Ovary (tissue), 9 donors: ENCODE measurements around the gene TYMP. TPM values are rescaled to one million over a fixed set of nuclear protein-coding genes. Genes with fewer than 3 reads are reported as not detected.
"Not testable (repeated sequence)": the region's sequence is repeated elsewhere in the genome, so short reads cannot be mapped to it uniquely, and the experiment has no call there.

Experiments
- DNase-seq, 5 donors: peaks; one replicate each; pipeline ENCODE4 v3.0.0-alpha.2; 2019 to 2020
- H3K27ac ChIP-seq, 2 donors: fragments of 200-600 bp; one replicate each; pipeline versions ENCODE4 v1.5.1 to v1.8.0; 2019 to 2022
- H3K27me3 ChIP-seq: fragments of 200-600 bp; one replicate; pipeline ENCODE4 v1.8.0; 2022
- H3K36me3 ChIP-seq: fragments of 200-600 bp; sonication (generic); one replicate; pipeline ENCODE4 v1.5.1; 2019
- H3K4me1 ChIP-seq: one replicate; pipeline ENCODE4 v1.8.1; 2013; ENCODE audit warnings: mild to moderate bottlenecking, moderate library complexity; ENCODE audit not compliant: insufficient read depth
- H3K4me3 ChIP-seq: fragments of 200-600 bp; sonication (generic); one replicate; pipeline ENCODE4 v1.5.1; 2017
- H3K9me3 ChIP-seq, 2 donors: fragments of 200-600 bp in 1 of 2; sonication (generic) in 1 of 2; one replicate each; pipeline versions ENCODE4 v1.5.1 to v1.8.1; 2013 to 2019; ENCODE audit warnings: mild to moderate bottlenecking in 1 of 2, moderate library complexity in 1 of 2
- EP300 ChIP-seq: sonication (generic); formaldehyde crosslinking; IDR thresholded peaks from one replicate; pipeline ENCODE4 v1.6.1; 2017; ENCODE audit warnings: antibody characterized with exemption
- POLR2A ChIP-seq: fragments of 450-650 bp; IDR thresholded peaks from one replicate; pipeline ENCODE4 v1.6.1; 2017; ENCODE audit warnings: antibody characterized with exemption, mild to moderate bottlenecking, moderate library complexity
- WGBS, 3 donors: extraction: QIAGEN DNeasy Blood & Tissue Kit in 1 of 3; methylation state at CpG; one replicate each; pipeline versions ENCODE4 v1.1.5 to v1.1.7; 2013 to 2017; 5-methylcytosine and 5-hydroxymethylcytosine counted together
- intact Hi-C, 4 donors: fragments of 100-400 bp; cut with DNase I; formaldehyde crosslinking; loops; one replicate each; pipeline versions ENCODE4 v1.11.0 to v1.15.1; 2022 to 2023
- polyA plus RNA-seq, 2 donors: library from polyadenylated mRNA; stranded (reverse); fragments of 200-250 nt in 1 of 2; fragments of 350-450 nt in 1 of 2; fragmentation: Illumina TruSeq in 1 of 2; extraction: RNeasy Lipid Tissue Mini Kit (QIAGEN cat#74804) in 1 of 2; gene quantifications; one replicate each; pipeline ENCODE4 v1.2.3, GENCODE V29; 2013 to 2014
- total RNA-seq, 7 donors: library from RNA; depleted of rRNA in 2 of 7; stranded (reverse); fragments of >200 nt in 2 of 7; fragmentation: NEBNext Ultra II Directional in 3 of 7; extraction: Animal tissue kit (Norgen Biotek cat#: 25700) in 3 of 7; gene quantifications; one replicate each; pipeline versions ENCODE4 v1.1.0 to v1.2.4, GENCODE V29; 2016 to 2023
- TF ChIP-seq, protein P1 (sequence below), 3 donors: fragments of 450-650 bp in 2 of 3; fragments of 200-600 bp in 1 of 3; IDR thresholded peaks; one replicate each; pipeline versions ENCODE4 v1.5.1 to v1.8.0; 2016 to 2022; ENCODE audit warnings: antibody characterized with exemption in 3 of 3, mild to moderate bottlenecking in 1 of 3
- donor health status: DM: no; HTN: no; CAD: no; lungs with moderate emphysema.
- donor health status: DM: no; HTN: no; CAD: no.
- donor health status: Bipolar disorder and iron deficiency.
- donor health status: DM: yes; HTN: yes; CAD: no.
- donor health status: DM: no; HTN: no; CAD: no.
- donor health status: DM: yes; HTN: yes; CAD: no.

The TYMP gene
- total and polyA plus RNA-seq, 9 donors: 2.7 to 72.4 (median 14.8) TPM

DNA sequence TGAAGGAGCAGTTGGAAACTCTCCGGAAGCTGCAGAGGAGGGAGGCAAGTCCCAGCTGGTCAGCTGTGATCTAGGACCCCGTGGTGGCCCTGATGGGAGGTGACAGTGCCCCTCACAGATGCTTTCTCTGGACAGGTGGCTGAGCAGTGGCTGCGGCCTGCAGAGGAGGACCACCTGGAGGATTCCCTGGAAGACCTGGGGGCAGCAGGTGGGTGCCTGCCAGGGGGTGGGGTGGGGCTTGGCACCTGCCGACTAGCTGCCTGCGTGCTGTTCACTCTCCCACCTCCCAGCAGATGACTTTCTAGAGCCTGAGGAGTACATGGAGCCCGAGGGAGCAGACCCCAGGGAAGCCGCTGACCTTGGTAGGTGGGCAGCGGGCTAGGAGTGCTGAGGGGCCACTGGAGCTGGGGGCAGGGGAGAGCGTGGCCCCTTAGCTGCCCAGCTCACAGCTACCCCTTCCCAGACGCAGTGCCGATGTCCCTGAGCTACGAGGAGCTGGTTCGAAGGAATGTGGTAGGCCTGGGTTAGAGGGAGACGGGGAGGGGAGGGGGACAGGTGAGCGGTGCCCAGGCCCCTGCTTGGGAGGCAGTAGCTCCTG lies 7.5 kb downstream of the TYMP start:
- Histone ChIP-seq H3K9me3 (no peaks in the 10 kb centered on the region), H3K4me1 (peaks cover 11% of the 10 kb centered on the region), H3K4me3 (no peak overlapping the region), H3K27me3 (no peaks in the 10 kb centered on the region), H3K36me3 (no peaks in the 10 kb centered on the region), H3K27ac (no peak overlapping the region)
- TF ChIP-seq, protein P1, sequence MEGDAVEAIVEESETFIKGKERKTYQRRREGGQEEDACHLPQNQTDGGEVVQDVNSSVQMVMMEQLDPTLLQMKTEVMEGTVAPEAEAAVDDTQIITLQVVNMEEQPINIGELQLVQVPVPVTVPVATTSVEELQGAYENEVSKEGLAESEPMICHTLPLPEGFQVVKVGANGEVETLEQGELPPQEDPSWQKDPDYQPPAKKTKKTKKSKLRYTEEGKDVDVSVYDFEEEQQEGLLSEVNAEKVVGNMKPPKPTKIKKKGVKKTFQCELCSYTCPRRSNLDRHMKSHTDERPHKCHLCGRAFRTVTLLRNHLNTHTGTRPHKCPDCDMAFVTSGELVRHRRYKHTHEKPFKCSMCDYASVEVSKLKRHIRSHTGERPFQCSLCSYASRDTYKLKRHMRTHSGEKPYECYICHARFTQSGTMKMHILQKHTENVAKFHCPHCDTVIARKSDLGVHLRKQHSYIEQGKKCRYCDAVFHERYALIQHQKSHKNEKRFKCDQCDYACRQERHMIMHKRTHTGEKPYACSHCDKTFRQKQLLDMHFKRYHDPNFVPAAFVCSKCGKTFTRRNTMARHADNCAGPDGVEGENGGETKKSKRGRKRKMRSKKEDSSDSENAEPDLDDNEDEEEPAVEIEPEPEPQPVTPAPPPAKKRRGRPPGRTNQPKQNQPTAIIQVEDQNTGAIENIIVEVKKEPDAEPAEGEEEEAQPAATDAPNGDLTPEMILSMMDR (IDR thresholded peaks at IDR 0.05): no peak
- TF ChIP-seq EP300: no peak
- TF ChIP-seq POLR2A: no peak
- intact Hi-C loops: loop anchor here in 2 of 4 donors (10.0 kb wide), 2 partner anchors 268 to 278 kb away; partner anchors contain the start of genes HDAC10 (in 1 of the 2) and TUBGCP6 (in 1 of the 2)
- WGBS, 3 donors: 78 to 83% (median 81%) methylated on average over 14 to 15 of the region's 15 CpGs
- no peak for DNase-seq

DNA sequence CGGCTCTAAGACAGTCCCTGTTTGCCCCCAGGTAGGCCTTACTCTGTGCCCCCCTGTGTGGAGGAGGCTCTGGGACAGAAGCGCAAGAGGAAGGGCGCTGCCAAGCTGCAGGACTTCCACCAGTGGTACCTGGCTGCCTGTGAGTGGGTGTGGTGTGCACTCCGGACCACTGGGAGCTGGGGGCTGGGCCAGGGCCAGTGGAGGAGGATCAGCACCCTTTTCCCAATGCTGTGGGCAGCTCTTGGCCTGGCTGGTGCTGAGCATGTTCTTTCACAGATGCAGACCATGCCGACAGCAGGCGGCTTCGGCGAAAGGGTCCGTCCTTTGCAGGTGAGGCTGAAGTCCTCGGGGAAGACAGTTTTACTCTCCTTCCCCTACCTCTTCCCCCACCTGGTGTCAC lies 8.1 kb downstream of the TYMP start:
- WGBS, 3 donors: 87 to 94% (median 90%) methylated on average over 6 to 10 of the region's 10 CpGs
- Histone ChIP-seq H3K9me3 (no peaks in the 10 kb centered on the region), H3K4me1 (peaks cover 9% of the 10 kb centered on the region), H3K4me3 (no peak overlapping the region), H3K27ac (no peak overlapping the region), H3K36me3 (no peaks in the 10 kb centered on the region), H3K27me3 (no peaks in the 10 kb centered on the region)
- TF ChIP-seq, protein P1 (IDR thresholded peaks at IDR 0.05): no peak
- TF ChIP-seq POLR2A (no peak), EP300 (no peak)
- intact Hi-C loops: loop anchor here in 2 of 4 donors (10.0 kb wide), 2 partner anchors 267 to 277 kb away; partner anchors contain the start of genes HDAC10 (in 1 of the 2) and TUBGCP6 (in 1 of the 2)
- no peak for DNase-seq

DNA sequence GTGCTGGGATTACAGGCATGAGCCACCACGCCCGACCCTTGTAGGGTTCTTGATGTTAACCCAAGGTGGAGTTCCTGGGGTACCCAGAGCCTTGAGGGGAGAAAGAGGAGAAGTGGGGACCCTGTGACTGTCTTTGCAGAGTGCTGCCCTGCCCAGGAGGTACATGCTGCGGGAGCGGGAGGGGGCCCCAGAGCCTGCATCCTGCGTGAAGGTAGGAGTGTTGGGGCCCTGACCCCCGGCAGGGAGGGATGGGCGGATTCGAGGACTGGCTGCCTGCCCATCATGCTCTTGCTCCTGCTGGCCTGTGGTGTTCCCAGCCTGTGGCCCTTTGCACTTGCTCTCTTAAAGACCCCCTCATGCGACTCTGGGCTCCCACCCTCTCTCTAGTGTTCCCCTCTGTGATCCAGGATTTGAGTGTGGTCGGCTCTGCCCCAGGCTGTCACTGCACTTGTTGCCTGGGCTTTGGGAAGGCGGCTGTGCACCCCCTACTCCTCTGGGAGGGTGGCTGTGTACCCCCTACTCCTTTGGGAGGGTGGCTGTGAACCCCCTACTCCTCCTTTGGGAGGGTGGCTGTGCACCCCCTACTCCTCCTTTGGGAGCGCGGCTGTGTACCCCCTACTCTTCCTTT lies 8.9 kb downstream of the TYMP start:
- peaks cover 6% of the 10 kb centered on the region for H3K4me1 ChIP-seq
- DNase-seq: no peak
- no peaks in the 10 kb centered on the region for H3K27me3 ChIP-seq
- no peaks in the 10 kb centered on the region for H3K36me3 ChIP-seq
- TF ChIP-seq POLR2A (no peak), EP300 (no peak)
- TF ChIP-seq, protein P1 (IDR thresholded peaks at IDR 0.05): no peak
- H3K27ac ChIP-seq: no peak overlapping the region
- no peak overlapping the region for H3K4me3 ChIP-seq
- intact Hi-C loops: loop anchor here in 2 of 4 donors (10.0 kb wide), 2 partner anchors 266 to 276 kb away; partner anchors contain the start of genes HDAC10 (in 1 of the 2) and TUBGCP6 (in 1 of the 2)
- H3K9me3 ChIP-seq: no peaks in the 10 kb centered on the region
- 90 to 91% (median 91%) methylated on average over 13 of the region's 13 CpGs for WGBS, 3 donors

DNA sequence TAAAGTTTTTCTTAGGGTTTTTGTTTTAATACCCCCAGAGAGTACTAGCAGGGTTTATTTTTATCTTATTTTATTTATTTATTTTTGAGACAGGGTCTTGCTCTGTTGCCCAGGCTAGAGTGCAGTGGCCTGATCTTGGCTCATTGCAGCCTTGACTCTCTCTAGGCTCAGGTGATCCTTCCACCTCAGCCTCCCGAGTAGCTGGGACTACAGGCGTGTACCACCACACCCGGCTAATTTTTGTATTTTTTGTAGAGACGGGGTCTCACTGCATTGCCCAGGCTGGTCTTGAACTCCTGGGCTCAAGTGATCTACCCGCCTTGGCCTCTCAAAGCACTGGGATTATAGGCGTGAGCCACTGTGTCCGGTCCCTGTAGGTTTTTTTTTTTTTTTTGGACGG lies 9.6 kb downstream of the TYMP start:
- WGBS, 3 donors: 95 to 96% (median 96%) methylated on average over 8 of the region's 8 CpGs
- H3K9me3 ChIP-seq, H3K27ac ChIP-seq, H3K4me1 ChIP-seq, DNase-seq, H3K27me3 ChIP-seq, H3K4me3 ChIP-seq, H3K36me3 ChIP-seq: not testable (repeated sequence)
- intact Hi-C loops: loop anchor here in 2 of 4 donors (10.0 kb wide), 2 partner anchors 265 to 275 kb away; partner anchors contain the start of genes HDAC10 (in 1 of the 2) and TUBGCP6 (in 1 of the 2)

DNA sequence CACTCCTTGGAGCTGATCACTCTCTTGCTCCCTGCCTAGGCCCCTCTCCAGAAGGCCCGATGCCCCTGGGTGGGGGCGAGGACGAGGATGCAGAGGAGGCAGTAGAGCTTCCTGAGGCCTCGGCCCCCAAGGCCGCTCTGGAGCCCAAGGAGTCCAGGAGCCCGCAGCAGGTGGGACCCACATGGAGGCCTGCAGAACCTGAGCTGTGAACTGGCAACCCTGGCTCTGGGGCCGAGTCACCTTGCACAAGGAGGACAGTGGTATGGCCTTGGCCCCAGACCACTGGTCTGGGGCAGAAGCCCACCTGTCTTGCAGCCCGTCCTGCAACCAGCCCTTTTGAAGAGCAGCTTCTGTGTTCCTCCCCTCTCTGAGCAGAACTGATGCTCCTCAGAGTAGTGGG lies 10.7 kb downstream of the TYMP start:
- no peaks in the 10 kb centered on the region for H3K4me1 ChIP-seq
- H3K4me3 ChIP-seq: no peak overlapping the region
- no peaks in the 10 kb centered on the region for H3K36me3 ChIP-seq
- intact Hi-C loops: no loop called here
- no peaks in the 10 kb centered on the region for H3K27me3 ChIP-seq
- no peak overlapping the region for H3K27ac ChIP-seq
- H3K9me3 ChIP-seq: no peaks in the 10 kb centered on the region
- WGBS, 3 donors: 90 to 95% (median 92%) methylated on average over 8 of the region's 8 CpGs
- TF ChIP-seq EP300: no peak
- TF ChIP-seq POLR2A: no peak
- TF ChIP-seq, protein P1 (IDR thresholded peaks at IDR 0.05): no peak
- no peak for DNase-seq
